Measurements from ENCODE around the gene PTGFR.

DNA sequence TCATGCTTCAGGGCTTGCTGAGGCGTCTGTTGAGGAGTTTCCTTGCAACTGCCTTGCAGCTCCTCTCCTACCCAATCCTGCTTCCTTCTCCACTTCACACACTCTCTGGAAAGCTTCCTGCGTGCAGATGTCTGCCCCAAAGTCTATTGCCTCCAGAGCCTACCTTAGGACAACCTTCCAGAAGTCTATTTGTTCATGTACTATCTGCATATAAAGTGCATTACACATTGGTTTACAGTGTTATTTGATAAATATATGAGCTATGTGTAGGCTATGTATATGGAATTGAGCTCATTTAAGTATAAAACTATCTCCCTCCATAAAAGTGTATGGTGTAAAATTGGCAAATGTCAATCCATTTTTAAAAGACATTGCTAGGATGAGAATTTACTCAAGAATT lies 9.8 kb downstream of the PTGFR start:
- no peak for TF ChIP-seq POLR2A (IDR thresholded peaks at IDR 0.05; ENCODE audit: low read depth, low read length)
- TF ChIP-seq, protein P1, sequence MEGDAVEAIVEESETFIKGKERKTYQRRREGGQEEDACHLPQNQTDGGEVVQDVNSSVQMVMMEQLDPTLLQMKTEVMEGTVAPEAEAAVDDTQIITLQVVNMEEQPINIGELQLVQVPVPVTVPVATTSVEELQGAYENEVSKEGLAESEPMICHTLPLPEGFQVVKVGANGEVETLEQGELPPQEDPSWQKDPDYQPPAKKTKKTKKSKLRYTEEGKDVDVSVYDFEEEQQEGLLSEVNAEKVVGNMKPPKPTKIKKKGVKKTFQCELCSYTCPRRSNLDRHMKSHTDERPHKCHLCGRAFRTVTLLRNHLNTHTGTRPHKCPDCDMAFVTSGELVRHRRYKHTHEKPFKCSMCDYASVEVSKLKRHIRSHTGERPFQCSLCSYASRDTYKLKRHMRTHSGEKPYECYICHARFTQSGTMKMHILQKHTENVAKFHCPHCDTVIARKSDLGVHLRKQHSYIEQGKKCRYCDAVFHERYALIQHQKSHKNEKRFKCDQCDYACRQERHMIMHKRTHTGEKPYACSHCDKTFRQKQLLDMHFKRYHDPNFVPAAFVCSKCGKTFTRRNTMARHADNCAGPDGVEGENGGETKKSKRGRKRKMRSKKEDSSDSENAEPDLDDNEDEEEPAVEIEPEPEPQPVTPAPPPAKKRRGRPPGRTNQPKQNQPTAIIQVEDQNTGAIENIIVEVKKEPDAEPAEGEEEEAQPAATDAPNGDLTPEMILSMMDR (conservative IDR thresholded peaks at IDR 0.05; ENCODE audit: low read depth, low read length): no peak
- no peak for TF ChIP-seq MXI1 (IDR thresholded peaks at IDR 0.05; ENCODE audit: borderline replicate concordance, low read depth, low read length)
- no peak for TF ChIP-seq RFX5 (IDR thresholded peaks at IDR 0.05; ENCODE audit: low read depth, low read length)
- no peak for TF ChIP-seq SMC3 (IDR thresholded peaks at IDR 0.05; ENCODE audit: low read depth, low read length)
- no peak for TF ChIP-seq RAD21 (IDR thresholded peaks at IDR 0.05; ENCODE audit: low read length)

Data from IMR-90 (cell line).